Smooth muscle cell (in vitro differentiated cells): Measurements from ENCODE around the gene CCL28. TPM values are rescaled to one million over a fixed set of nuclear protein-coding genes. Genes with fewer than 3 reads are reported as not detected.
A peak's percentile ranks its signal among the peaks of the same experiment; 100 is the strongest.

Experiments
- DNase-seq: peaks from one replicate; lab custom pipeline; 2025; ENCODE audit not compliant: unreplicated experiment; lab: John Stamatoyannopoulos, UW
- H2AFZ ChIP-seq: fragments of 200-600 bp; sonication (generic); 2 replicates; pipeline ENCODE4 v1.6.0; 2016; ENCODE audit warnings: antibody characterized with exemption, low read depth, mild to moderate bottlenecking
- H3F3A ChIP-seq: fragments of 200-600 bp; sonication (generic); 2 replicates; pipeline ENCODE4 v1.6.0; 2017; ENCODE audit warnings: antibody characterized with exemption, low read depth
- H3K27ac ChIP-seq: fragments of 200-600 bp; sonication (generic); 2 replicates; pipeline ENCODE4 v1.5.1; 2016; ENCODE audit warnings: low read depth, mild to moderate bottlenecking
- H3K27me3 ChIP-seq: fragments of 200-600 bp; sonication (generic); 2 replicates; pipeline ENCODE4 v1.6.1; 2016; ENCODE audit warnings: low read depth, mild to moderate bottlenecking
- H3K36me3 ChIP-seq: fragments of 200-600 bp; sonication (generic); 2 replicates; pipeline ENCODE4 v1.5.1; 2016; ENCODE audit warnings: low read depth
- H3K4me1 ChIP-seq: fragments of 200-600 bp; sonication (generic); 2 replicates; pipeline ENCODE4 v1.5.1; 2016; ENCODE audit warnings: low read depth
- H3K4me2 ChIP-seq: fragments of 200-600 bp; sonication (generic); 2 replicates; pipeline ENCODE4 v1.6.0; 2016; ENCODE audit warnings: mild to moderate bottlenecking
- H3K4me3 ChIP-seq: fragments of 200-600 bp; sonication (generic); 2 replicates; pipeline ENCODE4 v1.5.1; 2016; ENCODE audit warnings: mild to moderate bottlenecking
- H3K79me2 ChIP-seq: fragments of 200-600 bp; sonication (generic); 2 replicates; pipeline ENCODE4 v1.6.0; 2016; ENCODE audit warnings: low read depth, mild to moderate bottlenecking
- H3K9ac ChIP-seq: fragments of 200-600 bp; sonication (generic); 2 replicates; pipeline ENCODE4 v1.6.0; 2016; ENCODE audit warnings: low read depth
- H3K9me3 ChIP-seq: fragments of 200-600 bp; sonication (generic); replicated peaks from 2 replicates; pipeline ENCODE4 v1.5.1; 2016; ENCODE audit warnings: low read depth
- H4K20me1 ChIP-seq: fragments of 200-600 bp; sonication (generic); 2 replicates; pipeline ENCODE4 v1.6.0; 2016; ENCODE audit warnings: low read depth
- CTCF ChIP-seq: fragments of 200-600 bp; sonication (generic); IDR thresholded peaks from 2 replicates; pipeline ENCODE4 v1.5.1; 2017; ENCODE audit warnings: borderline replicate concordance, mild to moderate bottlenecking, antibody characterized with exemption; ENCODE audit not compliant: insufficient read depth, poor library complexity, severe bottlenecking
- WGBS: methylation state at CpG from one replicate; pipeline ENCODE4 v1.1.7; 2016; ENCODE audit warnings: low lambda C conversion rate; 5-methylcytosine and 5-hydroxymethylcytosine counted together
- polyA plus RNA-seq: library from polyadenylated mRNA; unstranded; fragments of >200 nt; fragmentation: Nextera tagmentation; extraction: Ambion mirVana; gene quantifications from 2 replicates; pipeline ENCODE4 v1.2.1, GENCODE V29; 2016
- total RNA-seq: library from RNA; depleted of rRNA; stranded (reverse); fragments of >200 nt; gene quantifications from 2 replicates; pipeline ENCODE4 v1.2.3, GENCODE V29; 2014

The CCL28 gene
- total and polyA plus RNA-seq, 2 experiments from 2014 or later, result 0.22 TPM; not detected in 1

- no peak overlapping the region for H3K4me2 ChIP-seq
- no peaks in the 10 kb centered on the region for H4K20me1 ChIP-seq
- H3K79me2 ChIP-seq, result no peaks in the 10 kb centered on the region
- no peaks in the 10 kb centered on the region for H3K36me3 ChIP-seq
- 30% methylated on average over 4 of the region's 4 CpGs for WGBS
- H3K27ac ChIP-seq, result no peak overlapping the region
- H2AFZ ChIP-seq, result peak overlapping the region; percentile 66
- H3K4me3 ChIP-seq, result no peak overlapping the region
- TF ChIP-seq CTCF, result peak; percentile 88
- H3F3A ChIP-seq, result no peaks in the 10 kb centered on the region
- H3K27me3 ChIP-seq, result no peaks in the 10 kb centered on the region
- H3K9ac ChIP-seq, result no peak overlapping the region
- no peak for DNase-seq
- H3K4me1 ChIP-seq, result no peaks in the 10 kb centered on the region
- H3K9me3 ChIP-seq, result no peaks in the 10 kb centered on the region
Measured at GRCh38 chr5:43389679-43390329, 22.4 kb downstream of the CCL28 start.

GRCh38 chr5:43386960-43387362 is 25.2 kb downstream of the CCL28 start:
- no peak overlapping the region for H2AFZ ChIP-seq
- TF ChIP-seq CTCF, result no peak
- no peaks in the 10 kb centered on the region for H3K79me2 ChIP-seq
- H3K4me1 ChIP-seq, result no peaks in the 10 kb centered on the region
- no peak for DNase-seq
- H3K27ac ChIP-seq, result no peak overlapping the region
- H3K9me3 ChIP-seq, result no peaks in the 10 kb centered on the region
- no peak overlapping the region for H3K4me3 ChIP-seq
- H3K4me2 ChIP-seq, result no peak overlapping the region
- no peaks in the 10 kb centered on the region for H3K27me3 ChIP-seq
- H3K9ac ChIP-seq, result no peak overlapping the region
- H3K36me3 ChIP-seq, result no peaks in the 10 kb centered on the region
- no peaks in the 10 kb centered on the region for H4K20me1 ChIP-seq
- WGBS, result 85% methylated on average over 3 of the region's 3 CpGs
- no peaks in the 10 kb centered on the region for H3F3A ChIP-seq

- H2AFZ ChIP-seq, result no peak overlapping the region
- no peak overlapping the region for H3K9ac ChIP-seq
- no peaks in the 10 kb centered on the region for H3K79me2 ChIP-seq
- H3K9me3 ChIP-seq, result no peaks in the 10 kb centered on the region
- TF ChIP-seq CTCF, result no peak
- no peak overlapping the region for H3K27ac ChIP-seq
- no peaks in the 10 kb centered on the region for H3F3A ChIP-seq
- H4K20me1 ChIP-seq, result no peaks in the 10 kb centered on the region
- WGBS, result 71% methylated on average over 1 of the region's 1 CpG
- H3K4me1 ChIP-seq, result no peaks in the 10 kb centered on the region
- H3K36me3 ChIP-seq, result no peaks in the 10 kb centered on the region
- H3K4me2 ChIP-seq, result no peak overlapping the region
- H3K27me3 ChIP-seq, result no peaks in the 10 kb centered on the region
- no peak overlapping the region for H3K4me3 ChIP-seq
- DNase-seq, result no peak
Measured at GRCh38 chr5:43376496-43377140, 35.6 kb downstream of the CCL28 start.

- DNase-seq, result no peak
- Histone ChIP-seq H4K20me1 (no peaks in the 10 kb centered on the region), H3K4me3 (no peak overlapping the region)
Measured at GRCh38 chr5:43371821-43372220, 40.4 kb downstream of the CCL28 start.

More at GRCh38 chr5:43371821-43372220, 40.4 kb downstream of the CCL28 start:
- no peak for TF ChIP-seq CTCF
- Histone ChIP-seq H3K4me1 (no peaks in the 10 kb centered on the region), H2AFZ (no peak overlapping the region), H3F3A (no peaks in the 10 kb centered on the region), H3K9me3 (no peaks in the 10 kb centered on the region), H3K27me3 (no peaks in the 10 kb centered on the region), H3K27ac (no peak overlapping the region), H3K9ac (no peak overlapping the region), H3K4me2 (no peak overlapping the region), H3K36me3 (no peaks in the 10 kb centered on the region), H3K79me2 (no peaks in the 10 kb centered on the region)
